Globus pallidus (tissue), 1 donor: Measurements from ENCODE around the gene AKIRIN2.
A peak's percentile ranks its signal among the peaks of the same experiment; 100 is the strongest.

Experiments
- DNase-seq: peaks from one replicate; pipeline ENCODE4 v3.0.0-alpha.2; 2015; ENCODE audit warnings: low spot score

AKIRIN2 gene

GRCh38 chr6:87701676-87702588, at the start of gene AKIRIN2:
Gene AKIRIN2, minus strand, starts transcription at chr6:87702233. Its CDS starts 549 bp downstream, at chr6:87701684.
- peak; percentile 98 for DNase-seq

- no peak for DNase-seq
Observed at GRCh38 chr6:87747646-87748045, 45.6 kb upstream of the AKIRIN2 start.

GRCh38 chr6:87745966-87746721, 44.1 kb upstream of the AKIRIN2 start:
- no peak for DNase-seq

- no peak for DNase-seq
Observed at GRCh38 chr6:87743454-87743853, 41.4 kb upstream of the AKIRIN2 start.

- DNase-seq, result no peak
Observed at GRCh38 chr6:87742106-87742505, 40.1 kb upstream of the AKIRIN2 start.

GRCh38 chr6:87741001-87741650, 39.1 kb upstream of the AKIRIN2 start:
- no peak for DNase-seq

- no peak for DNase-seq
Observed at GRCh38 chr6:87738744-87739143, 36.7 kb upstream of the AKIRIN2 start.

GRCh38 chr6:87738000-87738399, 36.0 kb upstream of the AKIRIN2 start:
- DNase-seq, result no peak

GRCh38 chr6:87736809-87737540, 34.9 kb upstream of the AKIRIN2 start:
- no peak for DNase-seq

- DNase-seq, result peak; percentile 66
Observed at GRCh38 chr6:87731818-87732661, 30.0 kb upstream of the AKIRIN2 start.

- no peak for DNase-seq
Observed at GRCh38 chr6:87731080-87731479, 29.0 kb upstream of the AKIRIN2 start.

GRCh38 chr6:87729965-87730719, 28.1 kb upstream of the AKIRIN2 start:
- peak; percentile 40 for DNase-seq

GRCh38 chr6:87728706-87729105, 26.7 kb upstream of the AKIRIN2 start:
- no peak for DNase-seq

- no peak for DNase-seq
Observed at GRCh38 chr6:87724983-87725811, 23.2 kb upstream of the AKIRIN2 start.

GRCh38 chr6:87723170-87724078, 21.4 kb upstream of the AKIRIN2 start:
- DNase-seq, result peak; percentile 96

- no peak for DNase-seq
Observed at GRCh38 chr6:87722540-87723169, 20.6 kb upstream of the AKIRIN2 start.

GRCh38 chr6:87721311-87721710, 19.3 kb upstream of the AKIRIN2 start:
- DNase-seq, result no peak
